Mucosa of stomach (tissue), 1 donor: ENCODE measurements around the gene PRDM11.
"Not testable (repeated sequence)": the region's sequence is repeated elsewhere in the genome, so short reads cannot be mapped to it uniquely, and the experiment has no call there.

Experiments
- H3K27me3 ChIP-seq: one replicate; pipeline ENCODE4 v1.7.0; 2013; ENCODE audit warnings: mild to moderate bottlenecking, low read length; ENCODE audit not compliant: control insufficient read depth, insufficient read depth
- H3K36me3 ChIP-seq: one replicate; pipeline ENCODE4 v1.7.0; 2013; ENCODE audit warnings: low read length; ENCODE audit not compliant: control insufficient read depth, insufficient read depth
- H3K4me1 ChIP-seq: one replicate; pipeline ENCODE4 v1.7.0; 2013; ENCODE audit warnings: mild to moderate bottlenecking, low read length; ENCODE audit not compliant: control insufficient read depth, insufficient read depth
- H3K4me3 ChIP-seq: one replicate; pipeline ENCODE4 v1.7.0; 2013; ENCODE audit warnings: low read length
- H3K9ac ChIP-seq: one replicate; pipeline ENCODE4 v1.7.0; 2013; ENCODE audit warnings: mild to moderate bottlenecking, low read length, moderate library complexity
- H3K9me3 ChIP-seq: one replicate; pipeline ENCODE4 v1.7.0; 2013; ENCODE audit warnings: mild to moderate bottlenecking, low read length, moderate library complexity; ENCODE audit not compliant: control insufficient read depth
- donor health status: Pancreatic carcinoma.

Gene PRDM11

DNA sequence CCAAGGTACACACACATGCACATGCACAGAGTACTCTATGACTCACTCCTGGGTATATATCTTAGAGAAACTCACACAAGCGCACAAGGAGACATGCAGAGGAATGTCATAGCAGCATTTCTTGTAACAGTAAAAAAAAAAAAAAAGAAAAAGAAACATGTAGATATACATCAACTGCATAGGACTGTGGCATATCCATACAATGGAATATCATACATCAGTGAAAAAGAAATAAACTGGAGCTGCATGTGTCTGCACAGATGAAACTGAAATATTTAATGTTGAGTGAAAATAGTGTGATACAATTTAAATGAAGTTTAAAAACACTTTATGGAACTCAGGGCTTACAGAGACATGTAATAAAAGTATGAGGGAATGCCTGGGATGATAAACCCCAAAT is 93.3 kb downstream of the PRDM11 start:
- H3K4me3 ChIP-seq: no peak overlapping the region
- no peaks in the 10 kb centered on the region for H3K4me1 ChIP-seq
- peaks cover 4% of the 10 kb centered on the region for H3K9me3 ChIP-seq
- no peaks in the 10 kb centered on the region for H3K27me3 ChIP-seq
- H3K36me3 ChIP-seq: no peaks in the 10 kb centered on the region
- H3K9ac ChIP-seq: no peak overlapping the region

DNA sequence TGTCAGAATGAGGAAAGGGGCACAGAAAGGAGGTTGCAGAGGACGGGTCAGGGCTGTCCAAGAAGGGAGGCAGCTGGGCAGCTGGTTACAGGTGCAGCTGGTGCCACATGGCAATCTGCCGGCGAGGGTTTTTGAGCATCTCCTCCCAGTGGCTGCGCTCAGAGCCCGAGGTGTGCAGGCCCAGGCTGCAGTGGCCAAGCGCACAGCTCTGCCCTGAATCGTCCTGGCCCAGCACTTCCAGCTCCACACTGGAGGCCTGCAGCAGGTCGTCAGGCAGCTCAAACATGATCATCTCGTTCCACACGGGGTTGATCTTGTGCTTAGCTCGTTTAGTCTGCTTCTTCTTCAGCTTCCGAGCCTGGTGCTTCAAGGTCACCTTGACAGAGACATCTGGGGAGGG is 97.5 kb downstream of the PRDM11 start:
- peaks cover 4% of the 10 kb centered on the region for H3K9me3 ChIP-seq
- no peaks in the 10 kb centered on the region for H3K27me3 ChIP-seq
- H3K4me3 ChIP-seq: no peak overlapping the region
- H3K9ac ChIP-seq: no peak overlapping the region
- no peaks in the 10 kb centered on the region for H3K36me3 ChIP-seq
- no peaks in the 10 kb centered on the region for H3K4me1 ChIP-seq

DNA sequence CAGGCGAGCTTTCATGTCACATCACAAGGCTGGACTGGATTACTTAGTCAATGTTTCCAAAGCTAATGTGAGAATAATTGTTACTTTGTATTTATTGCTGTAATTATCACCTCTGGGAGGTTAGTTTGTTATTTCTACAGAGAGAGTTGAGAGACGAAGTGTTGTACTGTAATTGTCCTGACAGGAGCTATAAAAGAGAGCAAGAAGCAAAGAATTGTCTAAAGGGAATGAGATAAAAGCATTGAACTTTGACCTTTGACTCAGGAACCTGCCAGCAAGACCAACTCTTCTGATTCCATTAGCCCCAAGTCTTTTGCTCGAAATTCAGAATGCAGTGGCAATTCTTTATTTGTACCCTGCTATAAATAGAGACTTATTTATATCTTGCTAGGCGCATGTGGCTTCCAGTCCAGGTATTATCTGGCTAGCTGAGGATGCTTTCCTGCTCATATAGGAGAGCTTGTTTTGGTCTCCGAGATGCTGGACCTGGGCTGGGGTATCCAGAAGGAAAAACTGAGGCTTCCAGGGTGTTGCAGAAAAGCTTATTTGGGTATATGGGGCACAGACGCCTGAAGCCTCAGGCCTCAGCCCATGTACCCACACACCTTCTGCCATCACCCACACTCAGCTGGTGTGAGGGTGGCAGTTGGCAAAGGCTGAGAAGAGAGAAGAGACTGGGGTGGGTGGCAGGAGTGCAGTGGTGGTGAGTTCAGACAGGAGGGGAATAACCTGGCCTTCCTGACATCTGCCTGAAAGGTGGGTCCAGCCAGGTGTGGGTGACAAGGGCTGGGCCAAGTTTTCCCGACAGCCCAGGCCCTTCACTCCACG is 99.0 kb downstream of the PRDM11 start:
- H3K27me3 ChIP-seq: no peaks in the 10 kb centered on the region
- no peak overlapping the region for H3K4me3 ChIP-seq
- no peaks in the 10 kb centered on the region for H3K36me3 ChIP-seq
- H3K4me1 ChIP-seq: no peaks in the 10 kb centered on the region
- H3K9ac ChIP-seq: no peak overlapping the region
- H3K9me3 ChIP-seq: no peaks in the 10 kb centered on the region

- H3K9ac ChIP-seq: no peak overlapping the region
- H3K36me3 ChIP-seq: no peaks in the 10 kb centered on the region
- no peaks in the 10 kb centered on the region for H3K4me1 ChIP-seq
- no peaks in the 10 kb centered on the region for H3K9me3 ChIP-seq
- no peak overlapping the region for H3K4me3 ChIP-seq
- H3K27me3 ChIP-seq: no peaks in the 10 kb centered on the region
Observed at GRCh38 chr11:45246241-45246640, 99.8 kb downstream of the PRDM11 start.

GRCh38 chr11:45247433-45247832 is 101.0 kb downstream of the PRDM11 start:
- H3K9me3 ChIP-seq: no peaks in the 10 kb centered on the region
- H3K27me3 ChIP-seq: no peaks in the 10 kb centered on the region
- H3K4me1 ChIP-seq: no peaks in the 10 kb centered on the region
- H3K9ac ChIP-seq: no peak overlapping the region
- no peaks in the 10 kb centered on the region for H3K36me3 ChIP-seq
- H3K4me3 ChIP-seq: no peak overlapping the region

- no peaks in the 10 kb centered on the region for H3K36me3 ChIP-seq
- H3K4me3 ChIP-seq: no peak overlapping the region
Observed at GRCh38 chr11:45248501-45249011, 102.1 kb downstream of the PRDM11 start.

DNA sequence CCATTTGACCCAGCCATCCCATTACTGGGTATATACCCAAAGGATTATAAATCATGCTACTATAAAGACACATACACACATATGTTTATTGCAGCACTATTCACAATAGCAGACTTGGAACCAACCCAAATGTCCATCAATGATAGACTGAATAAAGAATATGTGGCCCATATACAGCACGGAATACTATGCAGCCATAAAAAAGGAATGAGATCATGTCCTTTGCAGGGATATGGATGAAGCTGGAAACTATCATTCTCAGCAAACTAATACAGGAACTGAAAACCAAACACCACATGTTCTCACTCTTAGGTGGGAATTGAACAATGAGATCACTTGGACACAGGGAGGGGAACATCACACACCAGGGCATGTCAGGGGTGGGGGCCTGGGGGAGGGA is 102.9 kb downstream of the PRDM11 start:
- not testable (repeated sequence) for H3K4me1 ChIP-seq, H3K9me3 ChIP-seq, H3K4me3 ChIP-seq, H3K36me3 ChIP-seq, H3K9ac ChIP-seq, H3K27me3 ChIP-seq

More at GRCh38 chr11:45248501-45249011, 102.1 kb downstream of the PRDM11 start:
- H3K4me1 ChIP-seq: no peaks in the 10 kb centered on the region
- H3K9me3 ChIP-seq: no peaks in the 10 kb centered on the region
- no peaks in the 10 kb centered on the region for H3K27me3 ChIP-seq
- H3K9ac ChIP-seq: no peak overlapping the region

- Histone ChIP-seq H3K36me3 (no peaks in the 10 kb centered on the region), H3K9ac (no peak overlapping the region), H3K4me3 (no peak overlapping the region), H3K9me3 (no peaks in the 10 kb centered on the region), H3K4me1 (no peaks in the 10 kb centered on the region), H3K27me3 (no peaks in the 10 kb centered on the region)
Observed at GRCh38 chr11:45250035-45250718, 103.7 kb downstream of the PRDM11 start.

DNA sequence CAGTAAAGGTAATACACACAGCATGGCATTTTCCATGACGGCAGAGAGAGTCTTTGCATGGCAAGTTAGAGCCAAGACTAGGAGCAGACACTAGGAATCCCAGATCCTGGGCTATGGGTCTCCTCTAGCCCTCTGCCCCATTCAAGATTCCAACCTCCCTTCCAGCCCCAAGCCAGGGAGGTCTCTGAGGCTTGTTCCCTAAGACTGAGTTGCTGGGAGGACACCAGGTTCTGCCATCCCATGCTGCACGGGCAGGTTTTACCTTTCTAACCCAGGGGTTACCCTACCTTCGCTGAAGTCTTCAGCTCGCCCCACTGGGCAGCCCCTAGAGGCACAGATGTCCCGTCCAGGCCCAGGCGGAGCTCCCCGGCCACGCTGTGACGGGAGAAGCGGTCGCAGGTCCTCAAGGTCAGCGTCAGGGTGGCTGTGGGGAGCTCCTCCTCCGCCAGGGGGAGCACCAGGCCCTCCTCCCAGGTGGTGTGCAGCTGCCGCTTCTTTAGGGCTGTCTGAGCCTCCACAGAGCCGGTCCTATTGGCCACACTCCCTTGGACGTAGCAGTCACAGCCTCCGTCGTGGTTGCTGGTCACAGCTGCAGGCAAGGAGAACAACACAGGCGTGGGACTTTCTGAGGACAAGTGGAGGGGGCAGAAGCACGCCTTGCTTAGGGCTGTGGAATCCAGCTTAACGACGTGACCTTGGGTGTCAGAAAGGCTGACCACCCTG is 105.9 kb downstream of the PRDM11 start:
- H3K27me3 ChIP-seq: no peaks in the 10 kb centered on the region
- no peak overlapping the region for H3K4me3 ChIP-seq
- H3K4me1 ChIP-seq: no peaks in the 10 kb centered on the region
- no peak overlapping the region for H3K9ac ChIP-seq
- H3K36me3 ChIP-seq: no peaks in the 10 kb centered on the region
- no peaks in the 10 kb centered on the region for H3K9me3 ChIP-seq

DNA sequence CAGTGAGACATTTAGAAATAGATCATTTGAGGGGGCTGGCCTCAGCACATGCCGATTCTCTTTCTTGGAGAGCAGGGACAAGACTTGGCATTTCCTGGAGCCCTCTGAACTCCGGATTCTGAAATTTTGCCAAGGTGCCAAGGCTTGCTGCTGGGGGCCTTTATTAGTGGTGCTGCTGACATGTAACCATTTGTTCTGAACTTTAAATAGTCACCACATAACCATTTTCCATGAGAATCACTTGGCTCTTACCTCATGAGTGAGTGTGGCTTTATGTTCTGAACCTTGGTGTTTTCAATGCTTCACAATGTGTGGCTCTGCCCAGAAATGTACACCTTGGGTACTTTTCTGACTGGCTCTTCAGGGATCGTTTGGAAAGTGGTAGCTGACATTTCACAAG is 106.4 kb downstream of the PRDM11 start:
- Histone ChIP-seq H3K4me3 (no peak overlapping the region), H3K4me1 (no peaks in the 10 kb centered on the region), H3K27me3 (no peaks in the 10 kb centered on the region), H3K36me3 (no peaks in the 10 kb centered on the region), H3K9ac (no peak overlapping the region), H3K9me3 (no peaks in the 10 kb centered on the region)

- no peaks in the 10 kb centered on the region for H3K27me3 ChIP-seq
- H3K4me3 ChIP-seq: no peak overlapping the region
- H3K4me1 ChIP-seq: no peaks in the 10 kb centered on the region
- H3K9me3 ChIP-seq: no peaks in the 10 kb centered on the region
- H3K36me3 ChIP-seq: no peaks in the 10 kb centered on the region
- H3K9ac ChIP-seq: no peak overlapping the region
Observed at GRCh38 chr11:45253640-45254039, 107.2 kb downstream of the PRDM11 start.

GRCh38 chr11:45254070-45254469 is 107.6 kb downstream of the PRDM11 start:
- H3K4me1 ChIP-seq: peaks cover 1% of the 10 kb centered on the region
- no peak overlapping the region for H3K9ac ChIP-seq
- no peak overlapping the region for H3K4me3 ChIP-seq
- H3K9me3 ChIP-seq: no peaks in the 10 kb centered on the region
- no peaks in the 10 kb centered on the region for H3K36me3 ChIP-seq
- H3K27me3 ChIP-seq: no peaks in the 10 kb centered on the region
